Fibroblast of the aortic adventitia (primary cell): Measurements from ENCODE around the gene CFB. TPM values are rescaled to one million over a fixed set of nuclear protein-coding genes. Genes with fewer than 3 reads are reported as not detected.
A peak's percentile ranks its signal among the peaks of the same experiment; 100 is the strongest.

Source experiments
- DNase-seq: peaks from one replicate; pipeline ENCODE4 v3.0.0-alpha.2; 2010; ENCODE audit warnings: low read depth
- H3K4me3 ChIP-seq: 2 replicates; pipeline ENCODE4 v1.5.1; 2011; ENCODE audit warnings: low read depth, mild to moderate bottlenecking, control low read depth, low read length, moderate library complexity
- total RNA-seq: library from RNA; depleted of rRNA; stranded (reverse); fragments of >200 nt; gene quantifications from 2 replicates; pipeline ENCODE4 v1.2.3, GENCODE V29; 2012; ENCODE audit warnings: low replicate concordance
- TF ChIP-seq, protein P1 (sequence below): IDR thresholded peaks from 2 replicates; pipeline ENCODE4 v1.5.1; 2011; ENCODE audit warnings: mild to moderate bottlenecking, low read length, control low read depth, inconsistent platforms; ENCODE audit not compliant: insufficient read depth

Gene CFB
- total RNA-seq = 32.9 and 39.1 TPM in 2 replicates

- peak within 1 kb of the TSS; percentile 64 for H3K4me3 ChIP-seq
- DNase-seq = peak; percentile 94
- TF ChIP-seq, protein P1, sequence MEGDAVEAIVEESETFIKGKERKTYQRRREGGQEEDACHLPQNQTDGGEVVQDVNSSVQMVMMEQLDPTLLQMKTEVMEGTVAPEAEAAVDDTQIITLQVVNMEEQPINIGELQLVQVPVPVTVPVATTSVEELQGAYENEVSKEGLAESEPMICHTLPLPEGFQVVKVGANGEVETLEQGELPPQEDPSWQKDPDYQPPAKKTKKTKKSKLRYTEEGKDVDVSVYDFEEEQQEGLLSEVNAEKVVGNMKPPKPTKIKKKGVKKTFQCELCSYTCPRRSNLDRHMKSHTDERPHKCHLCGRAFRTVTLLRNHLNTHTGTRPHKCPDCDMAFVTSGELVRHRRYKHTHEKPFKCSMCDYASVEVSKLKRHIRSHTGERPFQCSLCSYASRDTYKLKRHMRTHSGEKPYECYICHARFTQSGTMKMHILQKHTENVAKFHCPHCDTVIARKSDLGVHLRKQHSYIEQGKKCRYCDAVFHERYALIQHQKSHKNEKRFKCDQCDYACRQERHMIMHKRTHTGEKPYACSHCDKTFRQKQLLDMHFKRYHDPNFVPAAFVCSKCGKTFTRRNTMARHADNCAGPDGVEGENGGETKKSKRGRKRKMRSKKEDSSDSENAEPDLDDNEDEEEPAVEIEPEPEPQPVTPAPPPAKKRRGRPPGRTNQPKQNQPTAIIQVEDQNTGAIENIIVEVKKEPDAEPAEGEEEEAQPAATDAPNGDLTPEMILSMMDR = no peak
Observed at GRCh38 chr6:31945507-31946369, at the start of gene CFB. Gene CFB (plus strand): TSS chr6:31946095. CDS start chr6:31946222, 127 bp downstream.

DNA sequence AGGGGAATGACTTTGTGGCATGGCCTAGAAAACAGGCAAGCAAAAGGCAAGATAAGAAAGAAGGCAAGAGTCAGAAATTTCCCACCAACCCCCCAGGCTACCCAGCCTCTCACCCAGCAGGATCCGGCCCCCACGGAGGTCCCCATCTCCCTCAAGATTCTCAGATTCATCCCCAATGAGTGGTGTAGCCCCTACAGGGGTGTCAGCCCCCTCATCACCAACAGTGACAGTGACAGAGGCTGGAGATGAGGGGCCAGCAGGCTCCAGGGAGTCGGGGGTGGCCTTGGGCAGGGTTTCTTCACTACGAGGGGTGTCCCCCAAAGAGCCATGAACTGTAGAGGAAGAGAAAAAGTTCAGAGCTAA is 49.4 kb upstream of the CFB start:
- H3K4me3 ChIP-seq = peak overlapping the region; percentile 99
- TF ChIP-seq, protein P1 = no peak
- no peak for DNase-seq

- TF ChIP-seq, protein P1 = no peak
- peak overlapping the region; percentile 99 for H3K4me3 ChIP-seq
- DNase-seq = no peak
Observed at GRCh38 chr6:31896856-31897611, 48.9 kb upstream of the CFB start.

DNA sequence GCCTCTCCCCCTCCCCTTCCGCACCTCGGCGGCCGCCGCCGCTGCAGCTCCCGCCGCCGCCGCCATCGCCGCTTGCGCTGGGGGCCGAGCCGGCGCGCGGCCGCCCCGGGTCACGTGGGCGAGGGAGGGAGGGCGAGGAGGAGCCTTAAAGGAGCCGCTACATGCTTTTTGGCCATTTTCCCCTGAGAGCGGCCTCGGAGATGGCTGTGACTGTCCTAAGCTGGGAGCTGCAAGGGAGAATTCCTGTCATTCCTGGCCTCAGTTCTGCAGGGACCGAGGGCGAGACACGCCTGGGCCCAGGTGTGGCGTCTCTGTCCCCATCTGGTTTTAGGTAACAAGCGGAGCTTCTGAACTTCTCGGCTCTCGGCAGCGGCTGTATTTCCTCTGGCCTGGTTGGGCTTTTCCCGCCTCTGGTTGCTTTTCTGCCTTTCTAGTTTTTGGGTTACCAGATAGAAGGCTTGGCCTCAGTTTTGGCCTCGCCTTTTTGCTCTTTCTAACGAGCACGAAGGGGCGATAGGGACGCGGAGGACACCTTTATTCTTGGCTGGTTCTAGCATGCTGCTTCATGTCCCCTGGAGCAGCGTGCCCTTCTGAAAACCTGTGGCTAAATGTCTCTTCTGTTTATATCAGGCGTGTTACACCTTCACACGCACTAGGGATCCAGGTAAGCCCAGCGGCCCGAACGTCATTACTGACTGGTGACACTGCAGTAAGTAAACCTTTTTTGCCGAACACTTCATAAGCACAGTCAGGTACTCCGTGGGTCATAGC is 48.1 kb upstream of the CFB start, which contains the start of gene EHMT2:
TSS of gene EHMT2 (minus strand) at position 87 of the 771 bp plus-strand sequence. CDS start at position 66, 21 bp downstream.
- DNase-seq = peak; percentile 71
- TF ChIP-seq, protein P1 = peak; percentile 2
- H3K4me3 ChIP-seq = peak within 1 kb of the TSS; percentile 99

DNA sequence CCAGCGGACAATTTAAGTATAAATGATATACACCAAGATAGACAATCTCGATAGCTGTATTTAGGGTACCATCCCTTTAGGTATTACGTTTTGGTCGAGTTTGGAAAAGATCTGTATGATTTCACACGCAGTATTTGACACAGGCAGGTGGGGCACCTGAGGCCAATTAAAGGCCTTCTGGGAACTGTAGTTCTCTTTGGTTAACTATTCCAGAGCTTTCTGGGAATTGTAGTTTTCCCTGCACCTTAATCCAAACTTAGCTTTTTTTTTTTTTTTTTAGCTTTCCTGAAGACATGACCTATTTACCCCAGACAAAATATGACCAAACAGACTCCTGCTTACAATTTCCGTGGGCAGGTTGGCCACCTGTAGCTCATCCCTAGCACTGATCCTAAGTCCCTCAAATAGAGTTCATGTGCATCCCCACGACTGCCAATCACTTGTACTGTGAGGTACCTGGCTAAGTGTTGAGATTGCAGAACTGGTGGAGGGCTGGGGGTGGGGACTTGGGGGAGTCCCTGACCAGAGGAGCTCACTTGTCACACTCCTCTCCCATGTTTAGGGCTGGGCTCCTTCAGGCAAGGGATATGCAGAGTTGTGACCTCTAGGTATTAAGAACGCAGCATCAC is 47.4 kb upstream of the CFB start:
- TF ChIP-seq, protein P1 = no peak
- DNase-seq = peak; percentile 56

GRCh38 chr6:31899215-31899614 is 46.7 kb upstream of the CFB start:
- no peak overlapping the region for H3K4me3 ChIP-seq
- DNase-seq = no peak
- TF ChIP-seq, protein P1 = no peak

More for the DNA sequence above, 47.4 kb upstream of the CFB start:
- H3K4me3 ChIP-seq = peak overlapping the region; percentile 99
